ENCODE results near the gene CXorf49.
"Not testable (repeated sequence)": the region's sequence is repeated elsewhere in the genome, so short reads cannot be mapped to it uniquely, and the experiment has no call there.

DNA sequence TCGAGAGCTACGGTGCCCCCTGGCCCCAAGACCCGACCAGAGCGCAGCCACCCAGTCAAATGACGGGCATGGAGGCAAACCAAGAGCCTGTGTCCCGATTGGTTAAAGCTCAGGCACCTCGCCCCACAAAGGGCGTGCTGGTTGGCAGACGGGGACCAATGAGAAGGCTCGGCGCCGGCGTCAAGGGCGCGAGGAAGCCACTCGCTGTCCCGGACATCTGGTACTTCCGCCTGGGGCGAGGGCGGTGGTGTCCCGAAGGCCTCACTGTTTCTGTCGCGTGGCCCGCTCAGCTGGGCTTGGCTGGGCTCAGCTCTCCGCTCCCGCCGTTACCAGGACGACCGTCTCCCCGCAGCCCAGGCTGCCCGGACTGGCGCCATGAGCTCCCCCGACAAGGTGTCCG, 45.0 kb upstream of the CXorf49 start, which contains the start of gene CXorf49B:
- TF ChIP-seq, protein P1, sequence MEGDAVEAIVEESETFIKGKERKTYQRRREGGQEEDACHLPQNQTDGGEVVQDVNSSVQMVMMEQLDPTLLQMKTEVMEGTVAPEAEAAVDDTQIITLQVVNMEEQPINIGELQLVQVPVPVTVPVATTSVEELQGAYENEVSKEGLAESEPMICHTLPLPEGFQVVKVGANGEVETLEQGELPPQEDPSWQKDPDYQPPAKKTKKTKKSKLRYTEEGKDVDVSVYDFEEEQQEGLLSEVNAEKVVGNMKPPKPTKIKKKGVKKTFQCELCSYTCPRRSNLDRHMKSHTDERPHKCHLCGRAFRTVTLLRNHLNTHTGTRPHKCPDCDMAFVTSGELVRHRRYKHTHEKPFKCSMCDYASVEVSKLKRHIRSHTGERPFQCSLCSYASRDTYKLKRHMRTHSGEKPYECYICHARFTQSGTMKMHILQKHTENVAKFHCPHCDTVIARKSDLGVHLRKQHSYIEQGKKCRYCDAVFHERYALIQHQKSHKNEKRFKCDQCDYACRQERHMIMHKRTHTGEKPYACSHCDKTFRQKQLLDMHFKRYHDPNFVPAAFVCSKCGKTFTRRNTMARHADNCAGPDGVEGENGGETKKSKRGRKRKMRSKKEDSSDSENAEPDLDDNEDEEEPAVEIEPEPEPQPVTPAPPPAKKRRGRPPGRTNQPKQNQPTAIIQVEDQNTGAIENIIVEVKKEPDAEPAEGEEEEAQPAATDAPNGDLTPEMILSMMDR (IDR thresholded peaks at IDR 0.05) = not testable (repeated sequence)
- TF ChIP-seq POLR2AphosphoS5 (IDR thresholded peaks at IDR 0.05) = not testable (repeated sequence)

All from breast epithelium (tissue), 3 donors.